DMS 273 (cell line): Measurements from ENCODE around the gene LRRC74B.
A peak's percentile ranks its signal among the peaks of the same experiment; 100 is the strongest.

Experiments used
- DNase-seq: peaks from one replicate; lab custom pipeline; 2025; ENCODE audit not compliant: unreplicated experiment; lab: John Stamatoyannopoulos, UW

The LRRC74B gene

DNA sequence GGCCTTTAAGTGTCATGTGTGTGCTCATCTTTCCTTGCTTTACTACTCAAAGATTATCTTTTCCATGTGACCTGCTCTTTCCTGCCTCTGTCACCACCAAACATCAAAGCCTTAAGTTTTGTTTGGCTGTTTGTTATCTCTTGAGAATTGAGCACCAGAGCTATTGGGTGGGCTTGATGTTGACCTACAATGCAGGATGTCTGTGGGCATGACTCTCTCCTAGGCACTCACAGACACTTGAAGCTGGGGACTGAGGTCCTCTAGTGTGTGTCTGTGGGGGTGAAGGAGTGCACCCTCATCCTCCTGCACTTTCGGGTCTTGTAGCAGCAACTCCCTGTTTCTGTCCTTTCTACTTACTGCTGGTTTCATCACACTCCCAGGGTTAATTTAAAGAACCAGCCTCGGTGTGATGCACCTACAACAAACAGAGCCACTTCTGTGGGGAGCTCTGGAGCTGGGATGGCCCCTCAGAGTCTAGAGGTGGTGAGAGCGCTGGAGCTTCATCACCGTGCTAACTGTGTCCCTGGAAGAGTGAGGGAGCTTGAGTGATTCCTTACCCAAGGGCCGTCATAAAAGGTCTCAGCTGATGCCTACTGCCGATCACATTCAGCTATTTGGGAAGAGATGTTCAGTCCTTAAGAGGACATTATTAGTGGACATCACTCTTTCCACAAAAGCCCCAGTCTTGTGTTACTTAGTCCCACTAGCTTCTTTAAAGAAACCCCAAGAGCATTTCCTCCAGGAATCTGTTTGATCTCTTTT is 56.3 kb downstream of the LRRC74B start:
- no peak for DNase-seq

DNA sequence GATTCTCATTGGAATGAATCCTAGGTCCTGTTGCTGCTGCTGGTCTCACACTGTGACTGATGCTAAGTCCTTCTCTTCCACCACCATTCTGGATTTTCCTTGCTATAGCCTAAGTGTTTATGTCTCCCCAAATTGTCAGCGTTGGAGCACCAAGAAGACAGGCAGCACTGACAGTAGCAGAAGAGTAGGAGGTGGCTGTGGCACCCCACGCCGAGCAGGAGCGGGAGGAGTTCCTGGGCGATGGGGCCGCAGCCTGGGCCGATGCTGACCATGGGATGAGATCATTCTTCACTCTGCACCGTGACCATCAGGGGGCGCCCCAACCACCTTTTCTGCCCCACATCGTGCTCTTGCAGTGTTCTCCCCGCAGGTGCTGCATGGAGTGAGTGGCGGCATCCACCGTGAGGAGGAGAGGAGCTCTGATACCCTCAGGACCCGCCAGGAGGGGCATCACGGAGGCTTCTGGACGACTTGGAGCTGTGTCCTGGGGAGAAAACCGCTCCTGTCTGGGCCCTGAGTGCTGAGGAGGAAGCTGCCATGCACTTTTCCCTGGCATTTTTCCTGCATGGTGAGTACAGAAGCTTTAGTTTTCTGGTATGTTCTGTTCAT is 57.0 kb downstream of the LRRC74B start:
- DNase-seq: peak; percentile 93

DNA sequence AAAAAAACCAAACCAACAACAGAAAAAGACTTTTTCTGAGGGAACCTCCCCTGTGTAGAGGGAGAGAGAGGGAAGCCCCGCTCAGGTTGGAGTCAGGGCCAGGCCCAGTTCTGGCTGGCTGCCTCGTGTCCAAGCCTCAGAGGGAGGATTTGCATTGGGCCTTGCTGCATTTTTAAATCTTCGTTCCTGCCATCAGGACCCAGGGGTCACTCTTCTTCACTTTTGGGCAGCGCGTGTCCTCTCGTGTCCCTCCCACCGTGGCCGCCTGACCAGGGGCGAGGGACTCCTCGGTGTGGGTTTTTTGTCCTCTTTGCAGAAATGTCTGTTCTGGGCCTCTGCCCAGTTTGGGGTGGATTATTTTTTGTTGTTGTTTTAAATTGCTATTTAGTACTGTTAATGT is 57.9 kb downstream of the LRRC74B start:
- DNase-seq: peak; percentile 38

- no peak for DNase-seq
These were observed 58.5 kb downstream of the LRRC74B start for GRCh38 chr22:21104126-21104691.

DNA sequence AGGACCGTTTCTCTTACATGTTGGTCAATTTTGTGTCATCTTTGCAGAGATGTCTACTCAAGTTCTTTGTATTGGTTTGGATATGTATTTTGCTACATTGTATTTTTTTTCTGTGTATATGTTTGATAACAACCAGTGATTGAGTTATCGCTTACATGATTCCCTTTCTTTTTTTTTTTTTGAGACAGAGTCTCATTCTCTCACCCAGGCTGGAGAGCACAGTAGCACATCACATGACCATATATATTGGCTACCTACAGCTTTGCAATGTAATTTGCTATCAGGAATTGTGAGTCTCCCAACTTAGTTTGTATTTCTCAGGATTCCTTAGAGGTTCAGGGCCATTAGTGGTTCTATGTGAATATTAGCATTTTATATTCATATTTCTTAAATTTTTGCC is 59.5 kb downstream of the LRRC74B start:
- no peak for DNase-seq

DNA sequence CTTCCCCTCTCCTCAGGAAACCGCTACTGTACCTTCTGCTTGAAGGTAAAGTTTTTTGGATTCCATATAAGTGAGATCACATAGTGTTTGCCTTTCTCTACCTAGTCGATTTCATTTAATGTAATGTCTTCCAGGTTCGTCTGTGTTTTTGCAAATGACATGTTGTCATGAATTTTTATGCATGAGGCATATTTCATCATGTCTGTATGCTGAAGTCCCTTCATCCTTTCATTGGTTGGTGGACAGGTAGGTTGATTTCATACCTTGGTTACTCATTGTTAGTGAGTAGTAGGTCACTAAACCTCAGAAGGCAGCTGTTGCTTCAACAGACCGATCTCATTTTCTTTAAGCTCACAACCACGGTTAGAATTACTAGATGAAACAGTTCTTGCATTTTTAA is 60.3 kb downstream of the LRRC74B start:
- DNase-seq: no peak

DNA sequence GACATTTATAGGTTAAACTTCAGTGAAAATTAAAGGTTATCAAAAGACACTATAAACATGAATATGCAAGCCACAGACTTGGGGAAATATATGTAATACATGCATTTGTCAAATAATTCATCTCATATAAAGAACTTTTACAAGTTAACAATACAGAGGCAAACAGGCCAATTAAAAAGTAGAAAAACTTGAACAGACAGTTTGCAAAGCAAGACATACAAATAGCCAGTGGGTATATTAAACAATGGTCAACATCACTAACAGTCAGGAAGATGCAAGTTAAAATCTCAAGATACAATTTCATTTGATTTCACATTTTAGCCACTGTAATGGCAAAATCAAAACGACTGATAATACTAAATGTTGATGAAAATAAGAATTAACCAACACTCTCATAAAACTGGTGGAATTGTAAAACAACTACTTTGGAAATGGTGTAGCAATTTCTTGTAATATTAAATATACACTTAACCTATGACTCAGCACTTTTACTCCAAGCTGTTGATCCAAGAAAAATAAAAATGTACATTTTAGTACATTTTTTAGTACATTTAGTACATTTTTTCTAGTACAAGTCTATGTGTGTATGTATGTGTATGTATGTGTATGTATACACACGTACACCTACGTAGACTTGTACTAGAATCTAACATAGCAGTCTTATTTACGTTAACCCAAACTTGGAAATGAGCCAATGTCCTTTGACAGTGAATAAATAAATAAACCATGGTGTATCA is 62.8 kb downstream of the LRRC74B start:
- DNase-seq: no peak
